HepG2 (cell line): ENCODE data around the gene RNPEPL1. TPM values are rescaled to one million over a fixed set of nuclear protein-coding genes. Genes with fewer than 3 reads are reported as not detected.

Experiments
- ATAC-seq: fragments of 200-7000 bp; cut with Tn5 transposase; 3 replicates; pipeline ENCODE4 v1.9.1; 2020; ENCODE audit warnings: mild to moderate bottlenecking, moderate library complexity
- BruUV-seq: library from RNA; stranded (reverse); fragments of 400-500 nt; replicated peaks from 2 replicates; lab custom pipeline; 2021; lab: Mats Ljungman, UMichigan
- CTCF ChIA-PET: fragments of 300-600 bp; formaldehyde crosslinking; extraction: SDS; loops from one replicate; lab custom pipeline; 2021; ENCODE audit warnings: low total read pairs, inconsistent platforms, low intra/inter-chr PET ratio; lab: Yijun Ruan, JAX
- POLR2A ChIA-PET: fragments of 350-600 bp; sonication (Branson Sonifier 250); formaldehyde crosslinking; loops from one replicate; lab custom pipeline; 2020; ENCODE audit warnings: antibody characterized with exemption, inconsistent platforms; lab: Yijun Ruan, JAX
- DNase-seq: peaks from one replicate; pipeline ENCODE4 v3.0.0-alpha.2; 2015; ENCODE audit warnings: low spot score
- FAIRE-seq: peaks from 3 replicates; lab custom pipeline; 2011; peaks lifted over from hg19 to GRCh38; lab: Jason Lieb, UNC
- H2AFZ ChIP-seq: one replicate; pipeline ENCODE4 v1.6.1; 2011; ENCODE audit warnings: low read length, inconsistent platforms
- H3K27ac ChIP-seq: fragments of 300-600 bp; 3 replicates; pipeline ENCODE4 v1.8.0; 2011; ENCODE audit warnings: mixed run types, mild to moderate bottlenecking, mixed read lengths, low read length, inconsistent platforms; ENCODE audit not compliant: insufficient read depth; ENCODE audit errors: extremely low read length
- H3K27me3 ChIP-seq, 2 experiments: fragments of 200-600 bp in 1 of 2; 2 replicates in 1 of 2; 3 replicates in 1 of 2; pipeline versions ENCODE4 v1.6.0 to v1.8.0; 2011; ENCODE audit warnings: low read length in 2 of 2, mild to moderate bottlenecking in 2 of 2, moderate library complexity in 2 of 2, inconsistent platforms in 1 of 2; ENCODE audit not compliant: insufficient read depth in 2 of 2, control insufficient read depth in 1 of 2
- H3K36me3 ChIP-seq, 2 experiments: fragments of 200-600 bp in 1 of 2; replicated peaks in 1 of 2; 2 replicates in 1 of 2; 3 replicates in 1 of 2; pipeline versions ENCODE4 v1.5.1 to v1.8.0; 2011; ENCODE audit warnings: low read length in 2 of 2, inconsistent platforms in 1 of 2; ENCODE audit not compliant: insufficient read depth in 2 of 2, control insufficient read depth in 1 of 2
- H3K4me1 ChIP-seq: 2 replicates; pipeline ENCODE4 v1.5.1; 2012; ENCODE audit warnings: low read length, inconsistent platforms; ENCODE audit not compliant: insufficient read depth
- H3K4me2 ChIP-seq: 2 replicates; pipeline ENCODE4 v1.6.0; 2011; ENCODE audit warnings: low read depth, low read length, inconsistent platforms
- H3K4me3 ChIP-seq, 3 experiments: fragments of 200-600 bp in 1 of 3; sonication (generic), shearing (Covaris generic) in 1 of 3; replicated peaks in 1 of 3; 2 replicates each; pipeline ENCODE4 v1.5.1; 2011 to 2016; ENCODE audit warnings: low read length in 3 of 3, inconsistent platforms in 2 of 3, low read depth in 2 of 3, mild to moderate bottlenecking in 2 of 3, control low read depth in 1 of 3, mixed read lengths in 1 of 3; ENCODE audit not compliant: insufficient read depth in 1 of 3
- H3K79me2 ChIP-seq: one replicate; pipeline ENCODE4 v1.6.1; 2011; ENCODE audit warnings: low read length, inconsistent platforms; ENCODE audit not compliant: insufficient read depth
- H3K9ac ChIP-seq: 2 replicates; pipeline ENCODE4 v1.6.0; 2011; ENCODE audit warnings: mild to moderate bottlenecking, low read depth, low read length, inconsistent platforms; ENCODE audit not compliant: insufficient read depth
- H3K9me3 ChIP-seq: 2 replicates; pipeline ENCODE4 v1.5.1; 2012; ENCODE audit warnings: mild to moderate bottlenecking, low read length
- H4K20me1 ChIP-seq: 2 replicates; pipeline ENCODE4 v1.6.0; 2011; ENCODE audit warnings: inconsistent platforms, mild to moderate bottlenecking, low read length, moderate library complexity; ENCODE audit not compliant: insufficient read depth
- BCLAF1 ChIP-seq: fragments of 450-650 bp; IDR thresholded peaks from 2 replicates; pipeline ENCODE4 v1.6.1; 2017; ENCODE audit warnings: mild to moderate bottlenecking
- CEBPZ ChIP-seq: IDR thresholded peaks from 2 replicates; pipeline ENCODE4 v1.6.1; 2012; ENCODE audit warnings: low read length, improper control_type of control experiment
- CENPX ChIP-seq: sonication (generic); formaldehyde crosslinking; IDR thresholded peaks from 2 replicates; pipeline ENCODE4 v1.9.0; 2021; ENCODE audit warnings: mild to moderate bottlenecking, missing genetic modification reagents, moderate library complexity
- USF2 ChIP-seq, 2 experiments: sonication (generic) in 1 of 2; formaldehyde crosslinking in 1 of 2; IDR thresholded peaks; 2 replicates each; pipeline versions ENCODE4 v1.5.1 to v1.6.1; 2011 to 2020; ENCODE audit warnings: borderline replicate concordance in 1 of 2, low read depth in 1 of 2, low read length in 1 of 2, mild to moderate bottlenecking in 1 of 2, missing genetic modification reagents in 1 of 2, moderate library complexity in 1 of 2
- WGBS: methylation state at CpG from one replicate; pipeline ENCODE4 v1.1.6; 2017; ENCODE audit warnings: low lambda C conversion rate; 5-methylcytosine and 5-hydroxymethylcytosine counted together
- in situ Hi-C: cut with HindIII; loops from 2 replicates; pipeline ENCODE4 v1.10.0; 2017; ENCODE audit warnings: low pct_unique_long_range_greater_than_20kb; ENCODE audit not compliant: extremely low pct_ligation_motif_present
- intact Hi-C: fragments of 100-400 bp; cut with micrococcal nuclease; formaldehyde crosslinking; loops from one replicate; pipeline ENCODE4 v1.10.0; 2022; ENCODE audit not compliant: unreplicated experiment
- polyA plus RNA-seq, 8 experiments: library from polyadenylated mRNA; depleted of rRNA in 3 of 8; stranded (reverse) in 7 of 8; unstranded in 1 of 8; fragments of >200 nt; fragmentation: Illumina TruSeq in 4 of 8; extraction: Trizol in 4 of 8; gene quantifications; 2 replicates each; pipeline versions ENCODE4 v1.2.1 to v1.2.3, GENCODE V29; 2011 to 2016; ENCODE audit warnings: low read depth in 4 of 8, missing spikeins in 1 of 8, mixed read lengths in 1 of 8; ENCODE audit not compliant: insufficient read depth in 1 of 8
- total RNA-seq, 5 experiments: library from RNA; depleted of rRNA; stranded (reverse); fragments of >200 nt; fragmentation: Illumina TruSeq; extraction: Trizol; gene quantifications; 2 replicates each; pipeline ENCODE4 v1.2.3, GENCODE V29; 2016; ENCODE audit warnings: low read depth in 1 of 5
- TF ChIP-seq, protein P1 (sequence below): sonication (generic); formaldehyde crosslinking; conservative IDR thresholded peaks from 2 replicates; pipeline ENCODE4 v1.8.1; 2023; ENCODE audit warnings: missing genetic modification reagents

RNPEPL1 gene
- total and polyA plus RNA-seq, 2 of the 13 experiments (the other 11 are each of a cell fraction or from before 2014, with no cell fraction given) = 13.0 to 18.0 TPM

DNA sequence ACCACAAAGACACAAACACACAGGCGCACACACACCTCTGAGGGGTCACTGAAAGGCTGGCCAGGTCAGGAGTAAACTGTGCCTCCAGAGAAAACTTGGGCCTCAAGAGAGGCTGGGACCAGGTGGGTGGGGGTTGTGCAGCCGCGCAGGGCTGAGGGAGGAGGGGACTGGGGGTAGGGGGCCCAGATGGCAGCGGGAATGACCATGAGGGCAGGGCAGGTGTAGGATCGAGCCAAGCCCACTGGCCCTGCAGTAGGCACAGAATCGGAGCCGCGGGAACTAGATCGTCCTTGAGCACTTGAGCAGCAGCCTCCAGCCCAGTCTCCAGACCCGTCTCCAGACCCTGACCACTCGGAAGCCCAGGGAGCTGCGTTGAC is 47.3 kb upstream of the RNPEPL1 start:
- H3K4me3 ChIP-seq = no peak overlapping the region
- no TSS peak for BruUV-seq
- H3K9me3 ChIP-seq = peaks cover 13% of the 10 kb centered on the region
- no peaks in the 10 kb centered on the region for H3K4me1 ChIP-seq
- no peak overlapping the region for H3K9ac ChIP-seq
- no peak overlapping the region for H3K27ac ChIP-seq
- peak; percentile 11; the same call in 1 of the 3 replicates for ATAC-seq
- intact Hi-C loops (no loop called here), in situ Hi-C loops (loop anchor here (10.0 kb wide), 1 partner anchor 184 kb away; no protein-coding TSS in a partner anchor)
- no peaks in the 10 kb centered on the region for H3K79me2 ChIP-seq
- no peaks in the 10 kb centered on the region for H4K20me1 ChIP-seq
- WGBS = 92% methylated on average over 12 of the region's 12 CpGs
- H3K27me3 ChIP-seq = no peaks in the 10 kb centered on the region
- H3K4me2 ChIP-seq = no peak overlapping the region
- ChIA-PET POLR2A (no interaction called here), CTCF (no interaction called here)
- no peak for FAIRE-seq
- no peak overlapping the region for H2AFZ ChIP-seq
- TF ChIP-seq USF2 (IDR thresholded peaks at IDR 0.05; ENCODE audit: low read depth, low read length) = no peak
- TF ChIP-seq USF2 (CRISPR knock-in tag; IDR thresholded peaks at IDR 0.05; ENCODE audit: borderline replicate concordance) = no peak
- TF ChIP-seq CEBPZ = no peak
- TF ChIP-seq BCLAF1 = no peak
- no peak for TF ChIP-seq CENPX (CRISPR knock-in tag)
- TF ChIP-seq, protein P1, sequence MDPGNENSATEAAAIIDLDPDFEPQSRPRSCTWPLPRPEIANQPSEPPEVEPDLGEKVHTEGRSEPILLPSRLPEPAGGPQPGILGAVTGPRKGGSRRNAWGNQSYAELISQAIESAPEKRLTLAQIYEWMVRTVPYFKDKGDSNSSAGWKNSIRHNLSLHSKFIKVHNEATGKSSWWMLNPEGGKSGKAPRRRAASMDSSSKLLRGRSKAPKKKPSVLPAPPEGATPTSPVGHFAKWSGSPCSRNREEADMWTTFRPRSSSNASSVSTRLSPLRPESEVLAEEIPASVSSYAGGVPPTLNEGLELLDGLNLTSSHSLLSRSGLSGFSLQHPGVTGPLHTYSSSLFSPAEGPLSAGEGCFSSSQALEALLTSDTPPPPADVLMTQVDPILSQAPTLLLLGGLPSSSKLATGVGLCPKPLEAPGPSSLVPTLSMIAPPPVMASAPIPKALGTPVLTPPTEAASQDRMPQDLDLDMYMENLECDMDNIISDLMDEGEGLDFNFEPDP (CRISPR knock-in tag) = 0 out of 2 replicates have a peak, but pooled peaks have one; percentile 26
- DNase-seq = no peak
- peaks cover 17 to 36% of the 10 kb centered on the region in 2 experiments for H3K36me3 ChIP-seq
